HG03060 (cell line): ENCODE results near the gene KCNH1.

ENCODE experiments used
- ATAC-seq: cut with Tn5 transposase; IDR thresholded peaks from one replicate; pipeline ENCODE4 v1.9.1; 2021; ENCODE audit warnings: low read depth, moderate number of reproducible peaks; ENCODE audit not compliant: unreplicated experiment

KCNH1 gene

DNA sequence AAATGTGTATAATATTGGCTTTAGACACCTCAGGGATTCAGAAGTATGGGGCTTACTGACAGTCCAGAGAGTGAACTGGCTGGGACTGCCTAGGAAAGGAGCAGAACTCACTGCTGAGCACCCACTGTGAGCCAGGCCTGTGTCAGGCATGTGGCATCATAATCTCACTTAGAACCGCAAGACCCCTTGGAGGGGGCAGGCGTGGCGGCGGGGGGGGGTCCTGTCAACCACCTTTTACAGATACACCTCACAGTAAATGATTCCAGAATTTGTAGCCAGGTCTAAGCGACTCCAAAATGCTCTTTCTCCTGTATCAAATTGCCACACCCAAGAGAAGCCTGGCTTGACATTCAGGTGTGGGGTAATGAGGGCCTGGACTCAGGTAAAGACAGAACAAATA, 235.5 kb downstream of the KCNH1 start:
- ATAC-seq = no peak

GRCh38 chr1:210883821-210884220, 250.1 kb downstream of the KCNH1 start:
- no peak for ATAC-seq

- ATAC-seq = no peak
Observed at GRCh38 chr1:210882414-210883221, 251.3 kb downstream of the KCNH1 start.

- no peak for ATAC-seq
Observed at GRCh38 chr1:210878564-210878963, 255.4 kb downstream of the KCNH1 start.

DNA sequence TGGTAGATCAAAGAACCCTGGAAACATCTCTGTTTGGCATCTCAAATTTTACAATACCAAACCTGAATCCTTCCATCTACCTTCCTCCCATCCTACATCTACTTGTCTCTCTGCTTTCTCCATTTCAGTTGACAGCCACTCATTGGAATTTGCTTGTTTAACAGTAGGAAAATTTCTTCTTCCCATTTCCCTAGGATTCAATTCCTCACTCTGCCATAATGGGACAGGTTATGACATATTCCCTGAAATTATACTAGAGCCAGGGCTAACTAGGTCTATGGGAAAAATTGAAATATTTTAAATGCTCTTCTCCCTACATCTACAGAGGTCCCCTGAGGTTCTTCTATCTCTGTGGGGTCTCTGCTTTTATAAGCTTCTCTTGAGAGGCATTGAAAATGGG, 257.7 kb downstream of the KCNH1 start:
- no peak for ATAC-seq

DNA sequence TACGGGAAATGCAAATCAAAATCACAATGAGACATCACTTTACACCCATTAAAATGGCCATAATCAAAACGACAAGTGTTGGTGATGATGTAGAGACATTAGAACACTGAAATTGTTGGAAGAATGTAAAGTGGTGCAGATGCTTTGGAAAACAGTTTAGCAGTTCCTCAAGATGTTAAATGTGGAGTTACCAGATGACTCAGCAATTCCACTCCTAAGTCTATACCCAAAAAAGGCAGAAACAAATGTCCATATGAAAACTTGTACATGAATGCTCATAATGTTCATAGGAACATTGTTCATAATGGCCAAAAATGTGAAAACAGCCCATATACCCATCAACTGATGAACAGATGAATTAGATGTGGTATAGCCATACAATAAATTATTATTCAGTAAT, 267.4 kb downstream of the KCNH1 start:
- ATAC-seq = no peak

GRCh38 chr1:210857705-210858104, 276.2 kb downstream of the KCNH1 start:
- ATAC-seq = no peak

DNA sequence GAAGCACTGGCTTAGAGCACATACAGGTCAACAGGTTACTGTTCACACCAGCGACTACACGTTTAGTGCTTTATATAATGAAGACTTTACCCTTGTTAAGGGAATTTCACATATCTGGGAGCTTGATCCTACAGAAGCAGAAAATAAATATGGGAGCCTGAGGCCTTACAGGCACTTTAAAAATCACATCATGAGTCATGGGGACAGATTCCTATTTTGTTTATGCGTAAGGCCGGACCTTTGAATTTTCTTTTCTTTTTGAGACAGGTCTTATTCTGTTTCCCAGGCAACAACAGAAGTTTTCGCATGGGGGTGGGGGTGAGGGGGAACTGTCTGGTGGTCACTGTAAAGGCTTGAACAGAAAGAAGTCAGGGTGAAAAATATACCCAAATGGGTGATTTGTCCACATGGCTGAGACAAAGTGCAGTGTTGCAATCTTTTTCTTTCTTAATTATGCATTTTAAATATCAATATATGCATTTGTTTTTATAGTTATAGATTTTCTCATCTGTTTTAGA, 276.7 kb downstream of the KCNH1 start:
- ATAC-seq = no peak

- ATAC-seq = no peak
Observed at GRCh38 chr1:210855440-210855839, 278.5 kb downstream of the KCNH1 start.

DNA sequence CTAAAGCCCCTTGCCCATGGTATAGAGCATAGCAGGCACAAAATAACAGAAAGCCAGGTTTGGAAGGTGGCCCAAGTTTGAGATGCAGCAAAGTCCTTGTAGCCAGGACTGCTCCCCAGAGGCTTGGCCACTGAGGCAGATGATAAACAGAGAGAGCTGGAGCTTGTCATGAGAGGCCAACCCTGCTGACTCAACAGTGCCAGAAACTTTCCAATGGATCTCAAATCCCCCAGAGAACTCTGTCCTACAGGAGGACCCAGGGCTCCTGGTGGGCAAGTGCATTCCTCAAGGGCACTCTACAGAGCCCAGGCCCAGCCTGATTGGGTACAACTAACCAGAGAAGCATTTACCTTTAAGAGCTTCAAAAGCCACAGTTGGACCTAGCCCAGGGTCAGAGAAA, 280.7 kb downstream of the KCNH1 start:
- no peak for ATAC-seq

GRCh38 chr1:210850556-210850955, 283.4 kb downstream of the KCNH1 start:
- ATAC-seq = no peak

DNA sequence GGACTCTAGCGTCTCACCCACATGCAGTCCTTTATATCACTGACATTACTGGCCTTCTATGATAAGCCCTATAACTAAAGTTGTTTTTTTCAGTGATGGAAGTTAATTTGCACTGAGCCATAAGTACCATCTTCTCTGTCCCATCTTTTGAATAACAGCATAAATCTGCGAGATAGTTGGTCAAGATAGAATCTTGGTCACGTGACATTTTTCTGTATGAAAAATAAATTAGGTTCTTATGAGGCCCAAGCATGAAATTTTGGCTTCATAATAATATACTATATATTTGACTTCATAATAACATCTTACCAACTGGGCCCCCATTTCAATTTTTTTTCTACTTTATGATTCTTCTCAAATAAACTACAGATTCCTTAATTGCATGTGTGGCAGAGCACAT, 285.5 kb downstream of the KCNH1 start:
- no peak for ATAC-seq

- no peak for ATAC-seq
Observed at GRCh38 chr1:210841926-210842625, 291.9 kb downstream of the KCNH1 start.

GRCh38 chr1:210830034-210831028, 303.6 kb downstream of the KCNH1 start:
- no peak for ATAC-seq

DNA sequence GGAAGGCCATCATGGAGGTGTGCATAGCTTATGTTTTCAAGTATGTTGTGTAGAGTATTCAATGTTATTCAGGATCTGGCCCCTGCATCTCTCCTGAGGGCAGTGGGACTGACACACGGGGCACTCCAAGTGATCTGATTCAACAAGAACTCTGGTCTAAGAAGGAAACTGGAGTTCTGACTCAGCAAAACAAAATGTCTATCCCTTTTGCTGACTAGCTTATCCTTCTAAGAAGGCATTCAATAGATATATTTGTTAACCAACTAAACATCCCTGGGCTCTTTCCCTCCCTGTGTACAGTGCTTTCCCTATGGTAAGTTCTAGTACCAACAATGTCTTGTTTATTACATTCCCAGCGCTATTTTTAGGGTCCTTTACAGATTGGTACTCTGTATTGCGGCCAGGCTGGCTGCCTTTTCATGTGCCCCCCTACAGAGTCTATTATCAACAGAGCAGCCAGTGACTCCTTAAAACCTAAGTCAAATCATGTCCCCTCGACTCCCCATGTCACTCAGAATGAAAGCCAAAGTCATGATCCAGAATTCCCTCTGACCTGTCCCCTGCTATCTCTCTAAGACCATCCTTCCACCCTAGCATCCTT, 304.9 kb downstream of the KCNH1 start:
- no peak for ATAC-seq

GRCh38 chr1:210827481-210827880, 306.5 kb downstream of the KCNH1 start:
- no peak for ATAC-seq

GRCh38 chr1:210826686-210827085, 307.3 kb downstream of the KCNH1 start:
- ATAC-seq = no peak

DNA sequence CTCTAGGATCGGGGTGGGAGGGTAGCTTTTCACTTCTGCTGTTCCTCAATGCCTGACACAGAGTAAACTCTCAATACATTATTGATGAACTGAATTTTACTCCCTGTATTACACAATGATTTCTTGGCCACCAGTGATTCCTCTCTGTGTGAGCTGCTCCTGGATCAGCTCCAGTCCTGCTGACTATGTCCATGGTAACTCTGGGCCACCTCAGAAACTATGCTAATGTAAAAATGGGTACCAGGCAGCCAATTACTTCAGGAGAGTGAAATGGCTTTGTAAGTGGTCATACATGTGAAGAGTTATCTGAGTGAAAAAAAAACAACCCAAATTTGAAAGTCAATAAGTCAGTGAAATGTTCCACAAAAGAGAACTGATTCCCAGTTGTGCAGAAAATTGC, 311.0 kb downstream of the KCNH1 start:
- ATAC-seq = no peak

DNA sequence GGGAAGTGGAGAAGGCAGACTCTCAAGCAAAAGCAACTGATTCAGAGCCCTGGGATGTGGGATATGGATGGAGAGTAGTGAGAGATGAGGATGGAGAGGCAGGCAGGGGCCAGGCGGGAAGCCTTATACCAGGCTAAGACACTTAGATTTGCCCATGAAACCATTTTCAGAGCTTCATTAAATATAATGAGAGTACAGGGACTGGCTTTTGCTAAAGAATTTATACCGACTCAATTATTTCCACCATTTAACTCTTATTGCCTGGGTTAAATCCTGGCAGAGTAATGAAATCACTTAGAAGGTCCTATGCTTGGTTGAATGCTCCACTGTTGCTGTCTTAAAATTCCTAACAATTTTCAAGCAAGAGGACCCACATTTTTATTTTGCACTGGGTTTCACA, 311.7 kb downstream of the KCNH1 start:
- no peak for ATAC-seq

- no peak for ATAC-seq
Observed at GRCh38 chr1:210821615-210822014, 312.3 kb downstream of the KCNH1 start.
